ENCODE data around the gene IFNGR1. TPM values are rescaled to one million over a fixed set of nuclear protein-coding genes. Genes with fewer than 3 reads are reported as not detected.
"Not testable (repeated sequence)": the region's sequence is repeated elsewhere in the genome, so short reads cannot be mapped to it uniquely, and the experiment has no call there.

Gene IFNGR1
- 10 to 100 TPM; 52.0 to 69.5 (median 57.8) TPM for polyA plus RNA-seq (ENCODE audit: insufficient read length in 4 of 4)

- peak; percentile 88 to 92 (median 89) for DNase-seq (ENCODE audit: low read depth in 4 of 4, low spot score in 2 of 4)
Observed at GRCh38 chr6:137218917-137219663, at the start of gene IFNGR1. Gene IFNGR1, minus strand, starts transcription at chr6:137219385. Its CDS starts 58 bp downstream, at chr6:137219327.

- DNase-seq (ENCODE audit: low read depth in 4 of 4, low spot score in 2 of 4): no peak
Observed at GRCh38 chr6:137268911-137269310, 49.7 kb upstream of the IFNGR1 start.

GRCh38 chr6:137266309-137266586 is 47.1 kb upstream of the IFNGR1 start:
- DNase-seq (ENCODE audit: low read depth in 4 of 4, low spot score in 2 of 4): no peak

GRCh38 chr6:137265561-137266308 is 46.5 kb upstream of the IFNGR1 start:
- DNase-seq (ENCODE audit: low read depth in 4 of 4, low spot score in 2 of 4): no peak

- DNase-seq (ENCODE audit: low read depth in 4 of 4, low spot score in 2 of 4): no peak
Observed at GRCh38 chr6:137264311-137265075, 45.3 kb upstream of the IFNGR1 start.

- no peak for DNase-seq (ENCODE audit: low read depth in 4 of 4, low spot score in 2 of 4)
Observed at GRCh38 chr6:137261761-137262160, 42.6 kb upstream of the IFNGR1 start.

GRCh38 chr6:137261361-137261760 is 42.2 kb upstream of the IFNGR1 start:
- DNase-seq (ENCODE audit: low read depth in 4 of 4, low spot score in 2 of 4): peak in 2 of 4 donors; percentile 14 to 38

- no peak for DNase-seq (ENCODE audit: low read depth in 4 of 4, low spot score in 2 of 4)
Observed at GRCh38 chr6:137260217-137260616, 41.0 kb upstream of the IFNGR1 start.

- DNase-seq (ENCODE audit: low read depth in 4 of 4, low spot score in 2 of 4): no peak
Observed at GRCh38 chr6:137259349-137259748, 40.2 kb upstream of the IFNGR1 start.

GRCh38 chr6:137258170-137258569 is 39.0 kb upstream of the IFNGR1 start:
- no peak for DNase-seq (ENCODE audit: low read depth in 4 of 4, low spot score in 2 of 4)

- no peak for DNase-seq (ENCODE audit: low read depth in 4 of 4, low spot score in 2 of 4)
Observed at GRCh38 chr6:137256350-137257103, 37.3 kb upstream of the IFNGR1 start.

- no peak for DNase-seq (ENCODE audit: low read depth in 4 of 4, low spot score in 2 of 4)
Observed at GRCh38 chr6:137254966-137255365, 35.8 kb upstream of the IFNGR1 start.

GRCh38 chr6:137254430-137254829 is 35.2 kb upstream of the IFNGR1 start:
- DNase-seq (ENCODE audit: low read depth in 4 of 4, low spot score in 2 of 4): not testable (repeated sequence)

- DNase-seq (ENCODE audit: low read depth in 4 of 4, low spot score in 2 of 4): no peak
Observed at GRCh38 chr6:137248702-137249101, 29.5 kb upstream of the IFNGR1 start.

GRCh38 chr6:137247724-137248123 is 28.5 kb upstream of the IFNGR1 start:
- no peak for DNase-seq (ENCODE audit: low read depth in 4 of 4, low spot score in 2 of 4)

- no peak for DNase-seq (ENCODE audit: low read depth in 4 of 4, low spot score in 2 of 4)
Observed at GRCh38 chr6:137246791-137247202, 27.6 kb upstream of the IFNGR1 start.

GRCh38 chr6:137246164-137246563 is 27.0 kb upstream of the IFNGR1 start:
- DNase-seq (ENCODE audit: low read depth in 4 of 4, low spot score in 2 of 4): no peak

- no peak for DNase-seq (ENCODE audit: low read depth in 4 of 4, low spot score in 2 of 4)
Observed at GRCh38 chr6:137241481-137242038, 22.4 kb upstream of the IFNGR1 start.

- no peak for DNase-seq (ENCODE audit: low read depth in 4 of 4, low spot score in 2 of 4)
Observed at GRCh38 chr6:137240168-137240567, 21.0 kb upstream of the IFNGR1 start.

- DNase-seq (ENCODE audit: low read depth in 4 of 4, low spot score in 2 of 4): no peak
Observed at GRCh38 chr6:137237413-137238170, 18.4 kb upstream of the IFNGR1 start.
